Stimulated activated CD4-positive, alpha-beta T cell treated with anti-CD3 and anti-CD28 coated beads, TNF-alpha, amount 100 ng/mL, for 48 hours (primary cell): ENCODE measurements around the gene HCFC1R1.

Source experiments
- DNase-seq, 3 donors: peaks; one replicate each; pipeline ENCODE4 v3.0.0-alpha.2; 2020; ENCODE audit warnings: low read depth in 3 of 3

HCFC1R1 gene

DNA sequence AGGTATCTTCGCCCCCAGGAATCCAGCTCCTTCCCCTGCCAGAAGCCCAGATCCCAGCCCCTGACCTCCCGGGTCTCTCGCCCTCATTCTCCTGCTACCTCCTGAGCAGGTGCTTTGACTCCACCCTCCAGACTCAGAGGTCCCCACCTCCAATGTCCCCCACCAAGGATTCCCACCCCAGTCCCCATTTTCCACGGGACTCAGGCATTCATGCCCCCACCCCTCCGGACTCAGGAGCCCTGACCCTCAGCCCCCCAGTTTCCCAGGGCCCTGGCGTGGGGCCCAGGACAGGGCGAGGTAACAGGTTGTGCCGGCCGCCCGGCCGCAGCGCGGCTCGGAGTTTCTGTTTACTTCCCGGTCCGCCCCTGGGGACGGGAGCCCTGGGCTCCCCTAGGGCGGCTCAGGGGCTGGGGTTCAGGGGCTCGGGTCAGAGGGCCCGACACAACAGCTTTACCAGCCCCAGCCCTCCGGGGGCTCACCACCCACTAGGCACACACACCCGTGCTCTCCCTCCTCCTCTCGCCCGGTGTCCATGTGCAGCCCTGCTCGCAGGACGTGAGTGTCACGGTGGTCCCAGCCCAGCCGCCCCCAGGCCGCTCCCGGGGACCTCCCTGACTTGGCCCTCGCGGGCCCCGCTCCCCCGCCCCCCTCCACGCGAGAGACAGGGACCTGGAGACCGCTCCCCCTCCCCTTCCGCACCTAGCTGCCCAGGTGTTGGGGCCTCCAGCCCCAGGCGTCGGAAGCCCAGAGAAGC lies 12.4 kb upstream of the HCFC1R1 start:
- DNase-seq: no peak

DNA sequence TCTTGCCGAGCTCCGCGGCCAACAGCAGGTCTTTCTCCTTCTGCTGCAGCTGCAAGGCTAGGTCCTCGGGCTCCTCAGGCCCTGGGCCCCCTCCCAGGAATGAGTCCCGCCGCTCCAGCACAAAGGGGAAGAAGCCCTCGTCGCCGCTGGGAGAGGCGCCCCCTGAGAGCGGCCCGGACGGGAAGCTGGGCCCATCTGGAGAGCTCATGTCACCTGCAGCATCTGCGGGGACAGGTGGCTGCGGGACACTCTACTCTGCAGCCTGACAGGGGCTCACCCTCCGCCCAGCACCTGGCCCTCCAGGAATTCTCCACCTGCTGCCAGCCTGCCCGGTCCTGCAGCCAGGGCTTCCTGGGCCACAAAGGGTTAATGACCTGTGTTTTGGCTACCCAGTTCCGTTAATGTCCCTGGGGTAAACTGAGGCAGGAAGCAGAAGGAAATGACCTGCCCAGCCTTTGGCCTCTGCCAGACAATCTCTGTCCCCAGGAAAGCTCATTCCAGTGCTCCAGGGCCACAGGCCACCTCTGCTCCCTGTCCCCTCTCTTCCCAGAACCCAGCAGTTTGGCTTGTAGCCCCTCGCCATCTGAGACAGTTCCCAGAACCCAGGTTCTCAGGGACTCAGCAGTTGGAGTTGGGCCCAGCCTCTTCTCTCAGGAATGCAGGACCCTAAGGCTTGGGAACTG lies 11.7 kb upstream of the HCFC1R1 start:
- no peak for DNase-seq

DNA sequence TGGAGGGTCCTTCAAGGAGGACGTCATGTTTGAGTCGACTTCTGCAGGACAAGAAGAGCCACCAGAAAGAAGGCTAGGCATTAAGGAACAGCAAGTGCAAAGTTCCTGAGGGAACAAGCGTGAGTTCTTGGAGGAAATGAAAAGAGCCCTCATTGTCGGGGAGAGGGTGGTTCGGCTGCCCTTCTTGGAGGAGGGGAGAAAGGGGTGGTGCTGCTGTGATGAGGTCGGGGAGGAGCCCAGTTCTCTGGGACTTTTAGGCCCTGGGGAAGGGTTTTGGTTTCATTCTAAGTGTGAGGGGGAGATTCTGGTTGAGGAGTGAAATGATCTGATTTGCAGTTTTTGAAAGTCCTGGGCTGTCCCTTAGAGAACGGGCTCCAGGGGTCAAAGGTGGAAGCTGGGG lies 8.9 kb upstream of the HCFC1R1 start:
- DNase-seq: no peak

DNA sequence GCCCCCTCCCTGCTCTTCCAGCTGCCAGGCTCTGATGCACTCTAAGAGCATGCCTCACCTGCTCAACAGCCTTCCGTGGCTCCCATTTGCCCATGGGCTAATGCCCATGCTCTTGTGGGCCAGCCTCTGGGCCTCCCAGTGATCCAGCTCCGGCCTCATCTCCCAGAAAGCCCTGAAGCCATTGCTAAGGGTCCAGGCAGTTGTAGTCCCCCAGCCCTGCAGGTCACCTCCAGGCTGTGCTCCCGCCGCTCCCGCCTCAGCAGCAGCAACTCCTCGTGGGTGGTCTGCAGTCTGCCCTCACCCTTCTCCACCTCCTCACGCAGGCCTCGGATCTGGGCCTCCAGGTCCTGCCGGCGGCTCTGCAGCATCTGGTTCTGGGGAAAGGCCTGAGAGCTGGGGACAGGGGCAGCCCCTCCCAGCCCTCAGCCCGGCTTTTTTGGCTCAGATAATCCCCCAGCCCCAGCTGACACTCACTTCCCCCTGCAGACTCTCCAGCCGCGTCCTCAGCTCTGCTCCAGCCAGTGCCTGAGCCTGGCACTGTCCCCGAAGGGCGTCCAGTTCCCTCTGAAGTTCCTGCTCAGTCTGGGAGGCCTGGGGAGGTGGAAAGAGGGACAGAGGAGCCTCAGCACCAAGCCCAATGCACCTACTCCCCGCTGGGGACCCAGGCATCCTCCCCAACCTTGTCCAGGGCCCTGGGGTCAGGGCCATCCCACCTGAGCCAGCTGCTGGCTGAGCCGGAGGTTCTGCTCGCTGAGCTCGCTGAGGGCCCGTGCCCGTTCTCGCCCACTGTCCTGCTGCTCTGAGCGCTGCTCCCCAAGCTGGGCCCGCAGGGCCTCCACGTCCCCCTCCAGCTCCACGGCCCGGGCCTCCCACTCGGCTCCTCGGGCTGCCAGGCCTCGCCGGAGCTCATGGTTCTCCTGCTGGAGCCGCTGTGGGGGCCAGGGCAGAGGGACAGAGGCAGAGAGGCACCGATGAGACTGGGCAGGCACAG lies 6.8 kb upstream of the HCFC1R1 start:
- no peak for DNase-seq

DNA sequence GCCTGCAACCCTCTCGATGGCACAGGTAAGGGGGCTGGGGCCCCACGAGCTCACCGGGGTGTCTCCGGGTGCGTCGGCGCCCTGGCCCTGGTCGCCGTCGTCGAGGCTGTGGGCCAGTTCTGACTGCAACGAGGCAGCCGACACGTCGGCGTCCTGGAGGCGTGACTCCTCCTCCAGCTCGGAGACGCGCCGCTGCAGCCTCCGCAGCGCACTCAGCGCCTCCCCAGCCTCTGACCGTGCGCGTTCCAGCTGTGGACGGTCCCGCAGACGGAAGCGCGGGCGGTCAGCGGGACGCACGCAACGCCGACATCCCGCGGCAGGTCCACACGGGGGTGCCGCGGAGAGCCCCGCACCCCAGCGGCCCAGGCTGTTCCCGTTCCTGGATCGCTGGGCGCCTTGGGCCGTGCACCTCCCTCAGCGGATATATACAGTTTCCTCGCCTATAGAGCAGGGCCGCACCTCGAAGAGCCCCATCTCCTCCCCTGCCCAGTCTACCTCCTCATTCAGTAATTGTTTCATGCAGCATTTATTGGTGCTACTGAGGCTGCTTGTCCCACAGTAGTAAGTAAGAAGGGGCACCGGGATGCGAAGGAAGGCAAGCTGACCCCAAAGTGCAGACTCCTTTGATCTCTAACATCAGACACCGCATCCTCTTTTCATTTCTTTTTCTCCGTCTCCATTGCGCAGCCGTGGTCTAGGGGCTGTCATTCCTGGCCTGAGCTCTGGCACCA lies 5.9 kb upstream of the HCFC1R1 start:
- peak in 1 of 3 donors; percentile 29 for DNase-seq

DNA sequence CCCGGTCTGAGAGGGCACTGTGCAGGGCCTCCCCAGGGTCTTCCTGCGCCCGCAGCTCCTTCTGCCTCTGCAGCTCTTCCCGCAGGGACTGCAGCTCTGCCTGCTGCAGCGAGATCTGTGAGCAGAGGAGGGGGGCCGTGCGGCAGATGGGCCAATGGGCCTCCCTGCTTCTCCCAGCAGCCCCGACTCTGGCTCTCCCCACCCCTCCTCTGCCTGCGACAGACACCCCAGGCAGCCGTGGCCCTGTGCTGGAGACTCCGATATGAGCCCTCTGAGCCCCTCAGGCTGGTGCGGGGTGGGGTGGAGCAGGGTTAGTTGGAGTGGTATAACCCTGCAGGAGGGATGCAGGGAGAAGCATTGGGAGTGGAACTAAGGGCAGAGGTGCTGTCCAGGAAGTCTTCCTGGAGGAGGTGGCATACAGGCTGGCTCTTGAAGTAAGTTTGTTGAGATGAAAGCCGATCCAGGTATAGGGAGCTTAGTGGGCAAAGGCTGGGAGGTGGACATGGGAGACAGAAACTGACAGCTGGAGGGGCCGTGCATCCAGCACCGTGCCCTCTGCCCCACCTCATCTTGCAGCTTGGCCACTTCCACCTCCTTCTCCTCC lies 5.1 kb upstream of the HCFC1R1 start:
- no peak for DNase-seq

DNA sequence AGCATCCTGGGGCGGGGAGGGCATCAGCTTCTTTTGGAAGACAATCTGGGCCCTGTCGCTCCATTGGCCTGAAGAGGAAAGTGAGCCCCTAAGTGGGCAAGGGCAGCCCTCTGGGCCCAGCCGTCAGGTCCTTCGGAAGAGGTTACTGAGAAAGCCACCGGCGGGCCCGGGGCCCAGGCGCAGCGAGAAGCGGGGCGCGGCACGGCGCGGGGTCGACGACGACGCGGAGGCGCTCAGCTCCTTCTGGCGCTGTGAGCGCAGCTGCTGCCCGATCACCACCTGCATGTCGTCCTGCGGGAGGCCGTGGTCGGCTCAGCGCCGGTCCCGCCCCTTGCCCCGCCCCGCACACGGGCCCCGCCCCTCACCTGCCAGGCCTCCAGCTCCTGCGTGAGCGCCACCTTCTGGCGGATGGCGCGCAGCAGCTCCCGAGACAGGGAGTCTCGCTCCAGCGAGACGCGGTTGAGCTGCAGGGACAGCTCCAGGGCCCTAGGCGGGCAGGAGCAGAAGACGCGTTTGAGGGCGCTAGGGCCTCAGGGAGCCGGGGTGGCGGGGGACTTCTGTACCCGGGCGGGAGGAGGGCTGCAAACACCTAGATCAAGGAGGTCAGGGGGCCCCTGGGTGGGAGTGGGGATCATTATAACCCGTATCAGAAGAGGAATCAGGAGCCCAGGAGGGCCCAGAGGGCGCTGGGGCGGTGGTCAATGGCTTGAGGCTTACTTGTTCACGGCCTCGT lies 4.4 kb upstream of the HCFC1R1 start:
- DNase-seq: peak; percentile 77 to 90 (median 83)

DNA sequence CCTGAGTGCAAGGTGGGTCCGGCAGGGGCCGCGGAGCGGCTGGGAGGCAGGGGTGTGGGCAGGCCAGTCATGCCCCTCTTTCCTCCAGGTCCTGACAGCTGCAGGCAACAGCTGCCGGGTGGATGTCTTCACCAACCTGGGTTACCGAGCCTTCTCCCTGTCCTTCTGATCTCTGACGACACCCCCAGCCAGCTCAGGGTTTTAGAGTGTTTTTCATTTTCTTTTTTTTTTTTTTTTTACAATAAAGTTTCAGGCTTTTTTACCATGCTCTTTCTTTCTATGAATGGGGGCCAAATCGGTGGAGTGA lies 3.7 kb upstream of the HCFC1R1 start:
- no peak for DNase-seq

DNA sequence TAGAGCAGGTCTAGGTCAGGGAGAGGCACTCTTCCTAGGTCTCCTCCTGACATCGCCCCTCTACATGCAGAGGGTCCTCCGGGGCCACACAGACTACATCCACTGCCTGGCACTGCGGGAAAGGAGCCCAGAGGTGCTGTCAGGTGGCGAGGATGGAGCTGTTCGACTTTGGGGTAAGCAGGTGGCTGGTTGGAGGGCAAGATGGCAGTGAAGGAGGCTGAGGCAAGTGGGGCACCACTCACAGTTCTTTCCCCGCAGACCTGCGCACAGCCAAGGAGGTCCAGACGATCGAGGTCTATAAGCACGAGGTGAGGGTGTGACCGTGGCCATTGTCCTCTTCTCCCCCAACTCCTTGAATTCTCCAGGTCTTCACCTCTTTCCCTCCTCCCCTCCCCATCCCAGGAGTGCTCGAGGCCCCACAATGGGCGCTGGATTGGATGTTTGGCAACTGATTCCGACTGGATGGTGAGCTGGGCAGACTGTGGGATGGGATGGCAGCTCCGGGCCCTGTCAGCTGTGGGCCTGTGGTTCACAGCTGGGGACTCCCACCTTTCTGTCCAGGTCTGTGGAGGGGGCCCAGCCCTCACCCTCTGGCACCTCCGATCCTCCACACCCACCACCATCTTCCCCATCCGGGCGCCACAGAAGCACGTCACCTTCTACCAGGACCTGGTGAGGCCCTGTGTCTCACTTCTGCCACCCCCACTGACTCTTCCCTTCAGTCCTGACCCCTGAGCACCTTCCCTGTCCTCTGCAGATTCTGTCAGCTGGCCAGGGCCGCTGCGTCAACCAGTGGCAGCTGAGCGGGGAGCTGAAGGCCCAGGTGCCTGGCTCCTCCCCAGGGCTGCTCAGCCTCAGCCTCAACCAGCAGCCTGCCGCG lies 3.1 kb upstream of the HCFC1R1 start:
- no peak for DNase-seq

DNA sequence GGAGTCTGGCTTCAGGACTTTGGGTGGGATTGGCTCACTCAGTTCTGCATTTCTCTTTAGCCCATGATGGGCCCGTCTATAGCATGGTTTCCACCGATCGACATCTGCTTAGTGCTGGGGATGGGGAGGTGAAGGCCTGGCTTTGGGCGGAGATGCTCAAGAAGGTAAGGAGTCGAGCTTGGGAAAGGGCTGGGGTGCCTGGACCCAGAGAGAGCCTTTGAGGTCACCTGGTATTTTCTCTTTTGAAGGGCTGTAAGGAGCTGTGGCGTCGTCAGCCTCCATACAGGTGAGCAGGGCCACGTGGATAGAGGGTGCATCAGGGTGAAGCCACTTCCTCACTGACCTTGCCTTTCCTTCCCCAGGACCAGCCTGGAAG lies 2.2 kb upstream of the HCFC1R1 start:
- DNase-seq: no peak

DNA sequence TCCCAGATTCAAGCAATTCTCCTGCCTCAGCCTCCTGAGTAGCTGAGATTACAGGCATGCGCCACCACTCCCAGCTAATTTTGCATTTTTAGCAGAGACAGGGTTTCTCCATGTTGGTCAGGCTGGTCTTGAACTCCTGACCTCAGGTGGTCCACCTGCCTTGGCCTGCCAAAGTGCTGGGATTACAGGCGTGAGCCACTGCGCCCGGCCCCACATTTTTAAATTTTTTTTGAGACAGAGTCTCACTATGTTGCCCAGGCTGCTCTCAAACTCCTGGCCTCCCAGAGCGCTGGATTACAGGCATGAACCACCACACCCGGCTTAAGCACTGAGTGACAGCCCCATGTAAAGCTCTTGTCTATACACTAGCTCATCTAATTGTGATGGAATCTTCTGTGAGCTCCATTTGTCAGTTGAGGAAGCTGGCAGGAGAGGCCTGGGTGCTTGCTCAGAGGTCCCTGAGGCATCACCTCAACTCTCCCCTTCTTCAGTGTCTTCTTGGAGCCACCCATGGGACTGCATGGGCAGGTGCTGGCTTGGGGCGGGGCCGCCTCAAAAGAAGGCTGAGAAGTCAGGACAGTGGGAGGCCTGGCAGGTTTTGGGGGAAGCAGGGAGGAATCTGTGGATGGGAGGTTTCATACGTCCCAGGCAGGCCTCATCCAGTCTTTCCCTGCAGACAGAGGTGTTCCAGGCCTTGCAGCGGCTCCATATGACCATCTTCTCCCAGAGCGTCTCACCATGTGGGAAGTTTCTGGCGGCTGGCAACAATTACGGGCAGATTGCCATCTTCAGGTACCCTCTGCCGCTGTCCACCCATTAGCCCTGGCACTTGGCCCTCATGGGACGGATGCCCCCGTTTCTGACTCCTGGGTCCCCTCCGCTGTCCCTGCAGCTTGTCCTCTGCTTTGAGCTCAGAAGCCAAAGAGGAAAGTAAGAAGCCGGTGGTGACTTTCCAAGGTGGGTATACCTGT lies 1.6 kb upstream of the HCFC1R1 start:
- no peak for DNase-seq

DNA sequence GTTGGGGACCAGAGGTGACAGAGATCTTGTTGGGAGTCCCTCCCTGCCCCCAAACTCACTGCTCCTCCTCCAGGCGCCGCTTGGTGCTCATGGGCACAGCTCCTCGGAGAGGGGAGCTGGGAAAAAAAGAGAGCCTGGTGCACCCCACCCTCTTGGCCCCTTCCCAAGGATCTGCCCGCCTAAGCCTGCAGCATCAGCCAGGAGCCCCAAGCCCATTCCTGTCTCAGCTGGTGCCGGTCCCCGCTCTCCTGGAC lies 400 bp downstream of the HCFC1R1 start:
- DNase-seq: no peak

DNA sequence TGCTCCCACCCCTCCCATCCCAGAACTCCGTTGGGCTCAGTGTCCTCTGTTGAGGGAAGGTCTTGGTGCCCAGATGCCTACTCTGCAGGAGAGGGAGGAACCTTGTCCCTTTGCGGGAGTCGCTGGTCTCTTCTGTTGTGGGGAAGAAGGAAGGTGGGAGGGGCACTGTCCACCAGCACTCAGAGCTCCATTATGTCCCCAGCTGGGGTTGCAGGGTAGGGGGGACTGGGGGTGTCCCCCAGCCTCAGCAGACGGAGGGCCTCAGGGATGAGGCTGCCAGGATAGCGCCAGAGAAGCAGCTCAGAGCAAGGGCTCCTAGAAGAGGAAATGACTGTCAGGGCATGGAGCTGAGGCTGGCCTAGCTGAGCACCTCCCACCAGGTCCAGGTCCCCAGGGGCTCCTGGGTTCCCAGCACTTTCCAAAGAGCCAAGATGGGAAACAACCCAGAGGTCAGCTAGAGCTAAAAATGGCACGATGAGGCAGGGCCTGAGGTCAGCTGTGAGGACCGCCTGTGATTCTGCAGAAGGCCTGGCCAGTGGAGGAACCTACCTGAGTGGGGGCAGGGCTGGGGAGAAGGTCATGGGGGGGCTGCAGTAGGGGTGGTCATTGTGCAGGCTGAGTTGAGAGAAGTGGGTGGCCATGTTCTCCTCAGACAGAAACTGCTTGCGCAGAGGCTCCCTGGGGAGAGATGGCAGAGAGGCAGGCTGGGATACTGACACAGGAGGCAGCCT lies 893 bp downstream of the HCFC1R1 start:
- no peak for DNase-seq

DNA sequence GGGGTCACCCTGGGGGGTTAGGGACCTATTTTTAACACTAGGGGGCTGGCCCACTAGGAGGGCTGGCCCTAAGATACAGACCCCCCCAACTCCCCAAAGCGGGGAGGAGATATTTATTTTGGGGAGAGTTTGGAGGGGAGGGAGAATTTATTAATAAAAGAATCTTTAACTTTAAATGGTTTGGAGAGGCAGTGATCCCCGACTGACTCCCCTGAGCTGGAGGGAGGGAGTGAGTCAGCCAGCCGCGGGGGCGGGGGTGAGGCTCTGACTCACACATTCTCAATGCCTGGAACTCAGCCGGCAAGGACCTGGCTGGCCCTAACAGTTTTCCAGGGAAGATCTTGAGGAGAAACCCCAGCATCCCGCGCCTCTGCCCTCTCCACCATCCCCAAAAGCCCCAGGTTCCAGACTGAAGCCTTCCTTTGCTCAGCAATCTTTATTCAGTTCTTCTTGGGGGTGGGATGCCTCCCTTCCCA lies 1.5 kb downstream of the HCFC1R1 start:
- peak; percentile 72 to 92 (median 86) for DNase-seq

DNA sequence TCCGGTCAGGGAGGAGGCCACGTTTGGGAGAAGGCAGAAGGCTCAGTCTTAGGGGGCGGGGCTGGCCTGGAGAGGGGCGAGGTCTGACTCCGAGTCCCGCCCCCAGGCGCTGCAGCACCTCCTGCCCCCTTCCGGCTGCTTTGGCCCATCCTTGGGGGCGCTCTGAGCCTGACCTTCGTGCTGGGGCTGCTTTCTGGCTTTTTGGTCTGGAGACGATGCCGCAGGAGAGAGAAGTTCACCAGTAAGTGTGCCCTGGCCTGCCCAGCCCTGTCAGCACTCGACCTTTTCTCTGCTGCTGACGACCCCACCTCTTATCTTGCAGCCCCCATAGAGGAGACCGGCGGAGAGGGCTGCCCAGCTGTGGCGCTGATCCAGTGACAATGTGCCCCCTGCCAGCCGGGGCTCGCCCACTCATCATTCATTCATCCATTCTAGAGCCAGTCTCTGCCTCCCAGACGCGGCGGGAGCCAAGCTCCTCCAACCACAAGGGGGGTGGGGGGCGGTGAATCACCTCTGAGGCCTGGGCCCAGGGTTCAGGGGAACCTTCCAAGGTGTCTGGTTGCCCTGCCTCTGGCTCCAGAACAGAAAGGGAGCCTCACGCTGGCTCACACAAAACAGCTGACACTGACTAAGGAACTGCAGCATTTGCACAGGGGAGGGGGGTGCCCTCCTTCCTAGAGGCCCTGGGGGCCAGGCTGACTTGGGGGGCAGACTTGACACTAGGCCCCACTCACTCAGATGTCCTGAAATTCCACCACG lies 2.1 kb downstream of the HCFC1R1 start:
- DNase-seq: peak; percentile 76 to 91 (median 88)

DNA sequence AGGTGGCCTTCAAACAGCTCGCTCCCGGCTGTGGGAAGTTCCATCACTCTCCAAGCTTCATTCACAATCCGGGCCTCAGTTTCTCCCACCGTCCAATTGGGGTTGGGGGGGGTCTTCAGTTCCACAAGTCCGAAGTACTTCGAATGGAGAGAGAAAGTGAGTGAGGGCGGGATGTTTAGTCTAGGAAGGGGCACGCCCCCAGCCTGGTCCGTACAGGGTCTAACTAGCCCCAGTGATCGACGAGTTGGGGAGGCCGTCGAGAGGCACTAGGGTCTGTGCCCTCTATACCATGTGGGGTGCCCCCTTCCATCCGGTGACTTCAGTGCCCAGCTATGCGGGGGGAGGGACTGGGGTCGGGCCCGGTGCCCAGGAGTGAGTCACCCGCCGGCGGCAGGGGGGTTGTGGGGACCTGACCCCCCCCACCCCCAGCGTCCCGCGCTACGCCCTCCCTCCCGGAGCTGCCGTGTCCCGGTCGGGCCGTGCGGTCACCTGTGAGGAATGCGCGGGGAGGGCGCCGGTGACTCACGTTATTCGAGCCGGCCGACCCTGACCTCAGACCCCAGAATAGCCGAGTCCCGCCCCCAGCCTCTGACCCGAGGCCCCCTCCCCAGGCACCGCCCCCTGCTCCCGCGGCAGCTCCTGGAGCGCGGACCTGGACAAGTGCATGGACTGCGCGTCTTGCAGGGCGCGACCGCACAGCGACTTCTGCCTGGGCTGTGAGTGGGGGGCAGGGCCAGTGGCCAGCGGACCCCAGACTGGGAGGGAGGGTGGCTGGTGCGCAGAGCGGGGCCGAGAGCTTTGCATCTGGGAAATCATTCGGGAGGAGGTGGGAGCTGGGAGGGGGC lies 2.9 kb downstream of the HCFC1R1 start:
- DNase-seq: peak in 1 of 3 donors; percentile 22
